ENCODE data around the gene SRGAP1. TPM values are rescaled to one million over a fixed set of nuclear protein-coding genes. Genes with fewer than 3 reads are reported as not detected.
A peak's percentile ranks its signal among the peaks of the same experiment; 100 is the strongest.
"Not testable (repeated sequence)": the region's sequence is repeated elsewhere in the genome, so short reads cannot be mapped to it uniquely, and the experiment has no call there.

SRGAP1 gene
- total RNA-seq, 1 donor = 26.1 TPM

DNA sequence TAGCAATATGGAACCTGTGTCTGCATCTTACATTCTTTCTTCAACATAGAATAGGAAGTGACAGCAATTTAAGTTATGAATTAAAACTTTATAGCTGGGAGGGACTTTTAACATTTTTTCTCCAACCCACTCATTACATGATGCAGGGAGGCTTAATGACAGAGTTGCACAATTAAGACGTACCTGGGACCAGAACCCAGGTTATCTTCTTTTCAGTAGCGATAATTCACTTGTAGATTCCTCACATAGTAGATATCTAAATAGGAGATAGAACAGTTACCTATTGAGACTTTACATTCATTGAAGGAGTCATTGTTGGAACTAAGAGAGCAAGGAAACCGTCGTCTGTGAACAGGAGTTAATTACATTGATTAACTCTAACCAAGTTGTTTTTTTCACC is 5.1 kb downstream of the SRGAP1 start:
- peaks cover 36% of the 10 kb centered on the region for H4K20me1 ChIP-seq (ENCODE audit: insufficient read depth, low read length)
- no peaks in the 10 kb centered on the region for H3K9me3 ChIP-seq (ENCODE audit: low read depth, low read length)
- H3K4me3 ChIP-seq (ENCODE audit: insufficient read depth, low read length) = no peak overlapping the region
- DNase-seq (ENCODE audit: insufficient read length, low spot score, missing footprints) = peak; percentile 60
- H3K4me1 ChIP-seq (ENCODE audit: insufficient read depth, low read length) = peaks cover 28% of the 10 kb centered on the region
- peaks cover 99% of the 10 kb centered on the region for H3K79me2 ChIP-seq (ENCODE audit: insufficient read depth, low read length)
- H3K4me2 ChIP-seq (ENCODE audit: insufficient read depth, low read length) = no peak overlapping the region
- H3K27me3 ChIP-seq (ENCODE audit: insufficient read depth, low read length) = no peaks in the 10 kb centered on the region
- TF ChIP-seq, protein P1, sequence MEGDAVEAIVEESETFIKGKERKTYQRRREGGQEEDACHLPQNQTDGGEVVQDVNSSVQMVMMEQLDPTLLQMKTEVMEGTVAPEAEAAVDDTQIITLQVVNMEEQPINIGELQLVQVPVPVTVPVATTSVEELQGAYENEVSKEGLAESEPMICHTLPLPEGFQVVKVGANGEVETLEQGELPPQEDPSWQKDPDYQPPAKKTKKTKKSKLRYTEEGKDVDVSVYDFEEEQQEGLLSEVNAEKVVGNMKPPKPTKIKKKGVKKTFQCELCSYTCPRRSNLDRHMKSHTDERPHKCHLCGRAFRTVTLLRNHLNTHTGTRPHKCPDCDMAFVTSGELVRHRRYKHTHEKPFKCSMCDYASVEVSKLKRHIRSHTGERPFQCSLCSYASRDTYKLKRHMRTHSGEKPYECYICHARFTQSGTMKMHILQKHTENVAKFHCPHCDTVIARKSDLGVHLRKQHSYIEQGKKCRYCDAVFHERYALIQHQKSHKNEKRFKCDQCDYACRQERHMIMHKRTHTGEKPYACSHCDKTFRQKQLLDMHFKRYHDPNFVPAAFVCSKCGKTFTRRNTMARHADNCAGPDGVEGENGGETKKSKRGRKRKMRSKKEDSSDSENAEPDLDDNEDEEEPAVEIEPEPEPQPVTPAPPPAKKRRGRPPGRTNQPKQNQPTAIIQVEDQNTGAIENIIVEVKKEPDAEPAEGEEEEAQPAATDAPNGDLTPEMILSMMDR (IDR thresholded peaks at IDR 0.05; ENCODE audit: extremely low read depth, low read depth, low read length) = no peak
- no peak overlapping the region for H2AFZ ChIP-seq (ENCODE audit: low read length)
- H3K27ac ChIP-seq (ENCODE audit: low read depth, low read length) = no peak overlapping the region
- H3K36me3 ChIP-seq (ENCODE audit: insufficient read depth, low read length) = no peaks in the 10 kb centered on the region

DNA sequence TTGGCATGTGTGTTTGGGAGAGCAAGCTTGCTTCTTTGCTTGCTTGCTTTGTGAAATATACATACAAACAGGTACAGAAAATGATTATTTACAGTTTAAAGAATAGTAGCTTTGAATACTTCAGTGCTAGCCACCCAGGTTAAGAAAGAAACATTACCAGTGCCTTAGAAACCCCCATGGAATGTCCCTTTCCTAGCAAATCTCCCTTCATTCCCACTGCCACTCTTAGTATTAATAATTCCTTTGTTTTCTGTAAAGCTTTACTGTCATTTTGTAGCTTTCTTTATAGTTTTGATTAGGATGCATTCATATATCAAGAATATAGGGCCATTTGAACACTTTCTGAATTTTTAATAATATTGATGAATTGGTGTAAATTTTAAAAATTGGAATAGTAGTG is 9.5 kb downstream of the SRGAP1 start:
- no peaks in the 10 kb centered on the region for H3K36me3 ChIP-seq (ENCODE audit: insufficient read depth, low read length)
- DNase-seq (ENCODE audit: insufficient read length, low spot score, missing footprints) = no peak
- peaks cover 15% of the 10 kb centered on the region for H3K4me1 ChIP-seq (ENCODE audit: insufficient read depth, low read length)
- peaks cover 97% of the 10 kb centered on the region for H3K79me2 ChIP-seq (ENCODE audit: insufficient read depth, low read length)
- no peak overlapping the region for H2AFZ ChIP-seq (ENCODE audit: low read length)
- H3K4me2 ChIP-seq (ENCODE audit: insufficient read depth, low read length) = no peak overlapping the region
- TF ChIP-seq, protein P1 (IDR thresholded peaks at IDR 0.05; ENCODE audit: extremely low read depth, low read depth, low read length) = no peak
- H3K27me3 ChIP-seq (ENCODE audit: insufficient read depth, low read length) = no peaks in the 10 kb centered on the region
- no peaks in the 10 kb centered on the region for H3K9me3 ChIP-seq (ENCODE audit: low read depth, low read length)
- H3K27ac ChIP-seq (ENCODE audit: low read depth, low read length) = no peak overlapping the region
- H3K4me3 ChIP-seq (ENCODE audit: insufficient read depth, low read length) = no peak overlapping the region
- H4K20me1 ChIP-seq (ENCODE audit: insufficient read depth, low read length) = peaks cover 29% of the 10 kb centered on the region

DNA sequence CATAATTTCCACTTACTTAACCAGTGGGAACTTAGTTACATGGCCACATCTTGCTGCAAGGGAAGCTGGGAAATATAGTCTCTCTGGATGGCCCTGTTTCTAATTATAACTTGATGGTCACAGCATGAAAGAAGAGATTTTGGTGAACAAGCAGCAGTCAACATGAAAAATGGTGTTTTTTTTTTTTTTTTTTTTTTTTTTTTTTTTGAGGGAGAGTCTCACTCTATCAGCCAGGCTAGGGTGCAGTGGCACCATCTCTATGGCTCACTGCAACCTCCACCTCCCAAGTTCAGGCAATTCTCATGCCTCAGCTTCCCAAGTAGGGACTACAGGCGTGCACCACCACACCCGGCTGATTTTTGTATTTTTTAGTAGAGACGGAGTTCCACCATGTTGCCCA is 10.8 kb downstream of the SRGAP1 start:
- Histone ChIP-seq H2AFZ (ENCODE audit: low read length) (no peak overlapping the region), H4K20me1 (ENCODE audit: insufficient read depth, low read length) (peaks cover 19% of the 10 kb centered on the region), H3K79me2 (ENCODE audit: insufficient read depth, low read length) (peaks cover 96% of the 10 kb centered on the region), H3K27me3 (ENCODE audit: insufficient read depth, low read length) (no peaks in the 10 kb centered on the region), H3K36me3 (ENCODE audit: insufficient read depth, low read length) (no peaks in the 10 kb centered on the region), H3K9me3 (ENCODE audit: low read depth, low read length) (no peaks in the 10 kb centered on the region), H3K4me3 (ENCODE audit: insufficient read depth, low read length) (no peak overlapping the region), H3K4me1 (ENCODE audit: insufficient read depth, low read length) (peaks cover 7% of the 10 kb centered on the region), H3K27ac (ENCODE audit: low read depth, low read length) (no peak overlapping the region), H3K4me2 (ENCODE audit: insufficient read depth, low read length) (no peak overlapping the region)
- no peak for DNase-seq (ENCODE audit: insufficient read length, low spot score, missing footprints)
- TF ChIP-seq, protein P1 (IDR thresholded peaks at IDR 0.05; ENCODE audit: extremely low read depth, low read depth, low read length) = no peak

DNA sequence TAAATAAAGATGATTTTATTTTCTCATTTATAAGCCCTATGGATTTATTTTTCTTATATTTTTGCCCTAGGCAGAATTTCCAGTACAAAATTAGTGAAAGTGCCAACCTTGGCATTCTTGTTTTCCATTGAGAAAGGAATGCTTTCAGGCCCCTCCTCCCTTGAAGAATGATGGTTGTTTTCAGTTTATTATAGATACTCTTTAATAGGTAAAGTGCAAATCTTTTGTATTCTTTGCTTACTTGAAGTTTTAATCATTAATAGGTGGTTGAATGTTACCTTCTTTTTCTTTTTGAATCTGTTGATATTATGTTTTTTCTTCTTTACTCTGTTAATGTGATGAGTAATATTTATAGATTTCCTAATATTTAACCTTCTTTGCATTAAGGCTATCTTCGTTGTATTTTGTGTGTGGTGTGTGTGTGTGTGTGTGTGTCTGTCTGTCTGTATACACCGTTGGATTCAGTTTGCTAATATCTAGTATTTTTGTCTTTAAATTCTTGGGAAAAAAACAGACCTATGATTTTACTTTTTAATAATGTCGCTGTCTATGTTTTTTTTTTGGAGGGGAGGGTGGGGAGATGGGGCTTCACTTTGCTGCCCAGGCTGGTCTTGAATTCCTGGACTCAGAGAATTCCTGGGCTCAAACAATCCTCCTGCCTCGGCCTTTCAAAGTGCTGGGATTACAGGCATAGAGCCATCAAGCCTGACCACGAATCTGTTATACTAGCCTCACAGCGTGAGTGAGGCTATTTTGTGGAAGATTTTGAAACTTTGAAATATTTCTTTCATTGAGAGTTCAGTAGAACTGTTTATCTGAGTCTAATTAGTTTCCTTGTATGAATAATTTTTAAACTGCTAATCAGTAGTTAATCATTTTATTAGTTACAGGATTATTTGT is 13.5 kb downstream of the SRGAP1 start:
- no peaks in the 10 kb centered on the region for H3K9me3 ChIP-seq (ENCODE audit: low read depth, low read length)
- peak overlapping the region; percentile 49 for H3K27ac ChIP-seq (ENCODE audit: low read depth, low read length)
- H3K27me3 ChIP-seq (ENCODE audit: insufficient read depth, low read length) = no peaks in the 10 kb centered on the region
- H3K79me2 ChIP-seq (ENCODE audit: insufficient read depth, low read length) = peaks cover 88% of the 10 kb centered on the region
- no peak for DNase-seq (ENCODE audit: insufficient read length, low spot score, missing footprints)
- H3K4me3 ChIP-seq (ENCODE audit: insufficient read depth, low read length) = no peak overlapping the region
- no peak overlapping the region for H2AFZ ChIP-seq (ENCODE audit: low read length)
- TF ChIP-seq, protein P1 (IDR thresholded peaks at IDR 0.05; ENCODE audit: extremely low read depth, low read depth, low read length) = no peak
- H4K20me1 ChIP-seq (ENCODE audit: insufficient read depth, low read length) = peaks cover 24% of the 10 kb centered on the region
- peak overlapping the region; percentile 44 for H3K4me2 ChIP-seq (ENCODE audit: insufficient read depth, low read length)
- H3K4me1 ChIP-seq (ENCODE audit: insufficient read depth, low read length) = peaks cover 20% of the 10 kb centered on the region
- no peaks in the 10 kb centered on the region for H3K36me3 ChIP-seq (ENCODE audit: insufficient read depth, low read length)

DNA sequence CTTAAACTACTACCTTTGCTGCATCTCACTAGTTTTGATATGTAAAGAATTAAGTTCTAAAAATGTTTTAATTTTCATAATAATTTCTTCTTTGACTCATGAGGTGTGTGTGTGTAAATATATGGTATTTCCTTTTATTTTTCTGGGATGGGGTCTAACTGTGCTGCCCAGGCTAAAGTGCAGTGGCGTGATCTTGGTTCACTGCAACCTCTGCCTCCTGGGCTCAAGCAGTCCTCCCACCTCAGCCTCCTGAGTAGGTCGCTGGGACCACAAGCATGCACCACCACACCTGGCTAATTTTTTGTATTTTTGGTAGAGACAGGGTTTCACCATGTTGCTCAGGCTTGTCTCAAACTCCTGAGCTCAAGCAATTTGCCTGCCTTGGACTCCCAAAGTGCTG is 15.4 kb downstream of the SRGAP1 start:
- peaks cover 89% of the 10 kb centered on the region for H3K79me2 ChIP-seq (ENCODE audit: insufficient read depth, low read length)
- H2AFZ ChIP-seq (ENCODE audit: low read length); H3K27ac ChIP-seq (ENCODE audit: low read depth, low read length); DNase-seq (ENCODE audit: insufficient read length, low spot score, missing footprints); H3K9me3 ChIP-seq (ENCODE audit: low read depth, low read length); H3K36me3 ChIP-seq (ENCODE audit: insufficient read depth, low read length); H3K27me3 ChIP-seq (ENCODE audit: insufficient read depth, low read length); H3K4me2 ChIP-seq (ENCODE audit: insufficient read depth, low read length); H3K4me3 ChIP-seq (ENCODE audit: insufficient read depth, low read length): not testable (repeated sequence)
- peaks cover 27% of the 10 kb centered on the region for H4K20me1 ChIP-seq (ENCODE audit: insufficient read depth, low read length)
- H3K4me1 ChIP-seq (ENCODE audit: insufficient read depth, low read length) = peaks cover 32% of the 10 kb centered on the region
